KG1 (cell line): ENCODE measurements around the gene TDRD12.
"Not testable (repeated sequence)": the region's sequence is repeated elsewhere in the genome, so short reads cannot be mapped to it uniquely, and the experiment has no call there.

Source experiments
- DNase-seq: peaks from one replicate; lab custom pipeline; 2025; lab: John Stamatoyannopoulos, UW

Gene TDRD12

DNA sequence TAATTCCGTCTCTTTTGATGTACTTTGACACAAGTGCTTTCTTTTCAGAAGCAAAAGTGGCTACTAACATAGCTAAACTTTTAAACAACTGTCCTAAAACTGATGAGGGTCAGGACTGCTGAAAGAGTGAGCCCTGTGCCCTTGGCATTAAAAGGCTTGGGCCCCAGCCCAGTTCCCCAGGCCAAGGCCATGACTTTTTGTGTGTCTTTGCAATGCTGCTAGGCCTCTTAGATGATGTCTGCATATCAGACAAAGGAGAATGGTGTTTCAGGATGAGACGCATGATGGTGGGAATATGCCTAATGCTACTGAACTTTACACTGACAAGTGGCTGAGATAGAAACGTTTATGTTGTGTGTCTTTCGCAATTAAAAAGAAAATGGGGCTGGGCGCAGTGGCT, 112.0 kb downstream of the TDRD12 start:
- DNase-seq: no peak

DNA sequence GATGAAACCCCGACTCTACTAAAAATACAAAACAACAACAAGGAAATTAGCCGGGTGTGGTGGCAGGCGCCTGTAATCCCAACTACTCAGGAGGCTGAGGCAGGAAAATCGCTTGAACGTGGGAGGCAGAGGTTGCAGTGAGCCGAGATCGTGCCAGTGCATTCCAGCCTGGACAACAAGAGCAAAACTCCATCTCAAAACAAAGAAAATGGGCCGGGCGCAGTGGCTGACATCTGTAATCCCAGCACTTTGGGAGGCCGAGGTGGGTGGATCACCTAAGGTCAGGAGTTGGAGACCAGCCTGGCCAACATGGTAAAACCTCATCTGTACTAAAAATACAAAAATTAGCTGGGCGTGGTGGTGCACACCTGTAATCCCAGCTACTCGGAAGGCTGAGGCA, 112.5 kb downstream of the TDRD12 start:
- not testable (repeated sequence) for DNase-seq

DNA sequence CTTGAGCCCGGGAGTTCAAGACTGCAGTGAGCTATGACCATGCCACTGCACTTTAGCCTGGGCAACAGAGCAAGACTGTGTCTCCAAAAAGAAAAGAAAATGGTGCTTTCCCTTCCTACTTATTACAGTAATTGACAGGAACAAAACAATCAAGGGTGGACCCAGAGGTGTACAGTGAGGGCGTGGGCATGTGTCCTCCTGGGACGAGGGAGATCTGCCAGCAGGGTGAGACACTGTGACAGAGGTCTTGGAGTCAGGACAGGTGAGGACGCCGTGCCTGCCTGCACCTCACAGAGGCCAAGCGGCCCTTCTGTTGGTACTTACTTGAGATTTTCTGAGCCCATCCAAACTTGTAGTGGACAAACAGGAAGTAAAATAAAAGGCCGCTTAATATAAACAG, 113.3 kb downstream of the TDRD12 start:
- DNase-seq: not testable (repeated sequence)

DNA sequence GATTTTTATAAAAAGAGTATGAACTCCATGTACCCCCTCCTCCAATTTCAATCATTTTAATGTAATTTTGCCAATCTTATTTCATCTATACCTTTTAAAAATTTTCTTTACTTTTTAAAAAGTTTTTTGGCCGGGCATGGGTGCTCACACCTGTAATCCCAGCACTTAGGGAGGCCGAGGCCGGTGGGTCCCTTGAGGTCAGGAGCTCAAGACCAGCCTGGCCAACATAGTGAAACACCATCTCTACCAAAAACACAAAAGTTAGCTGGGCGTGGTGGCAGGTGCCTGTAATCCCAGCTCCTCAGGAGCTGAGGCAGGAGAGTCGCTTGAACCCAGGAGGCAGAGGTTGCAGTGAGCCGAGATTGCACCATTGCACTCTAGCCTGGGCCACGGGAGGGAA, 113.8 kb downstream of the TDRD12 start:
- DNase-seq: not testable (repeated sequence)

DNA sequence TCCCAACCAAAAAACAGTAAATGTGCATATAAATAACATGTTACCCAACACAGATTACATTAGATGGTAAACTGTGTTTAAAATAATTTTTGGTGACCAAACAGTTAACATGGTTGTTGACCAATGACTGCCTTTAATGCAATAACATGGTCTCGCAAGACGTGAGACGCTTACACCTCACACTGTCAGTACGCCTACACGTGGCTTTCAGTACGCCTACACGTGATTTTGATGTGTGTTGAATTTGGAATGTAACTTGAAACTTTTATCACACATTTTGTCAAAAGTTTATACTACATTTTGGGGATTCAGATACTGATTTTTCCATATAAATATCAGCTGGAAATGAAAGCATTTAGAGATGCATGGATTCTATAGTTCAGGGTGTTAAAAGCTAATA, 118.0 kb downstream of the TDRD12 start:
- no peak for DNase-seq

DNA sequence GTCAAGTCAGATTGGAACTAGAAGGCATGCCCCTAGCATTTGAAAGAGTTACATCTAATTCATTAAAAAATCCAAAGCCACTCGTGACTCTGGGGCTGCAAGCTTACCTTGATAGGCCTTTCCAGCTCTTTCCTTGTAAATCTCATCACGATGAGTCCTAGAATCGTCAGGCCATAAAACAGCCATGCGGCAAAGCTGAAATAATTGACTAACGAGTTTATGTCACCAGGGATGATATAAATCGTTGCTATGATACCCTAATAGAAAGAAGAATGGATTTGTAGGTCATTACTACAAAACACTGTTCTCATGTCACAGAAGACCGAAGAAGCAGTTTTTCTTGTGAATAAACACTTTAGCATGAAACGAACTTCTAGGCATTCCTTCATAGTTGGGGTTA, 122.5 kb downstream of the TDRD12 start:
- no peak for DNase-seq

DNA sequence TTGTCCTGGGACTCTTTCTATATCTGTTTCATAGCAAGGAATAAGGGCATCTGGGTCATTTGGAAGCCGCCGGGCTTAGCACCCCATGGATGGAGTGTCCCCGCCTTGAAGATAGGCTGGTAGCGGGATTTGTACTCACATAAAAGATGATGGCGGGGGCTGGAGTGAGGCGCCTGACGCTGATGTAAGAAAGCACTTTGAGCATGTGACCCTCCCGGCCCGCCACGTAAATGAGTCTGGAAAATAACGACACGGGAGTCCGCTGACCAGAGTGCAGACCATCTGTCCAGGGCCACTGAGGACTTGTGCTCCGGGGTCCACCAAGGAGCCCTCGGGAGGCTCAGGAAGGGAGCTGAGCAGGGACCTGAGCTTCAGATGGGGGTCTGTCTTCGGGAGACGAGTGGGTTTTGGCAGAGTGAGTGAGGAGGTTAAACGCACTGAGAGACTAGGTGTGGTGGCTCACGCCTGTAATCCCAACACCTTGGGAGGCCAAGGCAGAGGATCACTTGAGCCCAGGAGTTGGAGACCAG, 124.2 kb downstream of the TDRD12 start:
- DNase-seq: no peak

DNA sequence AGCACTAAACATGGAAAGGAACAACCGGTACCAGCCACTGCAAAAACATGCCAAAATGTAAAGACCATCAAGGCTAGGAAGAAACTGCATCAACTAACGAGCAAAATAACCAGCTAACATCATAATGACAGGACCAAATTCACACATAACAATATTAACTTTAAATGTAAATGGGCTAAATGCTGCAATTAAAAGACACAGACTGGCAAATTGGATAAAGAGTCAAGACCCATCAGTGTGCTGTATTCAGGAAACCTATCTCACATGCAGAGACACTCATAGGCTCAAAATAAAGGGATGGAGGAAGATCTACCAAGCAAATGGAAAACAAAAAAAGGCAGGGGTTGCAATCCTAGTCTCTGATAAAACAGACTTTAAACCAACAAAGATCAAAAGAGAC, 128.5 kb downstream of the TDRD12 start:
- DNase-seq: not testable (repeated sequence)

DNA sequence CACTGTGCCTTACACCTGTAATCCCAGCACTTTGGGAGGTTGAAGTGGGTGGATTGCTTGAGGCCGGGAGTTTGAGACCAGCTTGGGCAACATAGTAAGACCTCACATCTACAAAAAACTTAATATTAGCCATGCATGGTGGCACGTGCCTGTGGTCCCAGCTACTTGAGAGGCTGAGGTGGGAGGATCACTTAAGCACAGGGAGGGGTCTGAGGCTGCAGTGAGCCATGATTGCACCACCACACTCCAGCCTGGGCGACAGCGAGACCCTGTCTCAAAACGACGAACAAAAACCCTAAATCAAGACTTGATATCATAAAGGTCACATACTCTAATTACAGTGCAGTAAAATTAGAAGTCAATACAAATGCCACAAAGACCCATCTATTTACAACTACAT, 132.6 kb downstream of the TDRD12 start:
- no peak for DNase-seq

DNA sequence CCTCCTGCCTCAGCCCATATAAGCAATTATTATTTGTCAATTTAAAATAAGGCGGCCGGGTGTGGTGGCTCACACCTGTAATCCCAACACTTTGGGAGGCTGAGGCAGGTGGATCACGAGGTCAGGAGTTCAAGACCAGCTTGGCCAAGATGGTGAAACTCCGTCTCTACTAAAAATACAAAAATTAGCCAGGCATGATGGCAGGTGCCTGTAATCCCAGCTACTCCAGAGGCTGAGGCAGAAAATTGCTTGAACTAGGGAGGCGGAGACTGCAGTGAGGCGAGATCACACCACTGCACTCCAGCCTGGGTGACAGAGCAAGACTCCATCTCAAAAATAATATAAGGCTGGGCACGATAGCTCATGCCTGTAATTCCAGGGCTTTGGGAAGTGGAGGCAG, 137.3 kb downstream of the TDRD12 start:
- DNase-seq: not testable (repeated sequence)

DNA sequence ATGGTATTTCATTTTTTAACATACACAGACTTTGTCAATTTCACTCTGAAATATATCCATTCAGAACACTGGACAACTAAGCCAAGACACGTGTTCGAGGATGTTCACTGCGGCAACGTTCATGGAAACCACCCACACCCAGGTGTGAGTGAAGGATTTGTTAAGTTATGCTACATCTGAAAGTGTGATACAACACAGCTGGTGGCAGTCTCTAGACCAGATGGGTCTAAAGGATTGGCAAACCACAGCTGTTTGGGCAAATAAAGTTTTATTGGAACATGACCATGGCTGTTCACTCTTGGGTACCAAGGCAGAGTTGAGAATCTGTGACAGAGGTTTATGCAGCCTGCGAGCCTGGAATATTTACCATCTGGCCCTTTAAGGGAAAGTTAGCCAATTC, 138.0 kb downstream of the TDRD12 start:
- DNase-seq: no peak

DNA sequence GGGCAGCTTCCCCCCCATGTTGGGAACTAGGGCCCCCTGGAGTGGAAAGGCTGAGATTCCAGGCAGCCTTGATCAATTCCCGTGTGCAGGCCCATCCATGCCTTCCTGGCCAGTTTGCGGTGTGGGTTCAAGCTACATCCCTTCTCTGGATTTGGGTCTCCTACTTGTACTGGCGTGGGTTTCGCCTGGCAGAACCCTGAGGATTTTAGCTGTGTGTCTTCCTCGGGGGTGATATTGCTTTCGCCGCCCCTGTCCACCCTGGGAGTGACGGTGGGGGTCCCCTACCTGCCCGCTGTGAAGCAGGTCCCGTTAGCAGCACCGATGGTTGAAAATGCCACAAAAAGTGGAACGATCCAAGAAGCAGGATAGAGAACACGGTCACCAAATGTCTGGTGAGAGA, 138.6 kb downstream of the TDRD12 start:
- DNase-seq: no peak

DNA sequence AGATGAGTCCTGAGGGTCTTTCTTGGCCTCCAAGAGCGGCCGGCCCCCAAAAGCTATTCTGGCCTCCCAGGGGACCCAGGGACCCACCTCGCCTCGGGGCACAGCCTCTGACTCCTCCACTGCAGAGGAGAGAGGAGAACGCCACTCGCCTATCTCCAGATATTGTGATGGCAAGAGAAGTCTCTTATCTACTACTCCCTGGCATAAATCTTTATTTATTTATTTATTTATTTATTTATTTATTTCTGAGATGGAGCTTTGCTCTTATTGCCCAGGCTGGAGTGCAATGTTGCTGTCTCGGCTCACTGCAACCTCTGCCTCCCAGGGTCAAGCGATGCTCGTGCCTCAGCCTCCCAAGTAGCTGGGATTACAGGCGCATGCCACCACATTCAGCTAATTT, 139.0 kb downstream of the TDRD12 start:
- DNase-seq: no peak

DNA sequence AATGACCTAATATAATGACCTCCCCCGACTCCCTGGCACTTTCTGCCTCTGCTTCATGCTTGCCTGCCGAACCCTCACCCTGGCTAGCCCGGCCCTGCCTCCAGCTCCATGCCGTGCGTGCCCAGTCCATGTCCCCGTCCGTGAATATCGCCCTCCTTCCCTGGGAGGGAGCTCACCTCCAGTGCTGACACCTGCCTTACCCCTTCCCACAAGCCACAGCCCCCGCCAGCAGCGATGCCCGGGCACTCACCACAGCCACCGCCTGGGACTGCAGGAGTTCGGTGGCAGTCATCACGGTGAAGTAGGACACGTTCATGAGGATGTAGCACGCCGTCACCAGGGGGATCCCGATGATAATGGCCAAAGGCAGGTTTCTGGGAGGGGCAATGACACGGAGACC, 140.0 kb downstream of the TDRD12 start:
- no peak for DNase-seq

DNA sequence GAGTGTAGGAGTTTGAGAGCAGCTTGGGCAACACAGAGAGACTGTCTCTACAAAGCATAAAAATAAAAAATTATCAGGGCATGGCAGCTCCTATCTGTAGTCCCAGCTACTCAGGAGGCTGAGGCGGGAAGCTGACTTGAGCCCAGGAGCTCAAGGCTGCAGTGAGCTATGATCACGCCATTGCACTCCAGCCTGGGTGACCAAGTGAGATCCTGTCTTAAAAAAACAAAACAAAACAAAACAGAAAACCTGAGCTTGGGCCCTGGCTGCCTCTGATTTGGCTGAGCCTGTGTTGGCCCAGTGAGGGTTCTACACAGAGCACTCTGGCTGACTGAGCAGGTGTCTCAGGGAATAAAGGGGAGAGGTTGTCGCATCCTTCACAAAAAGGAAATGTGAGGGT, 142.0 kb downstream of the TDRD12 start:
- DNase-seq: no peak

DNA sequence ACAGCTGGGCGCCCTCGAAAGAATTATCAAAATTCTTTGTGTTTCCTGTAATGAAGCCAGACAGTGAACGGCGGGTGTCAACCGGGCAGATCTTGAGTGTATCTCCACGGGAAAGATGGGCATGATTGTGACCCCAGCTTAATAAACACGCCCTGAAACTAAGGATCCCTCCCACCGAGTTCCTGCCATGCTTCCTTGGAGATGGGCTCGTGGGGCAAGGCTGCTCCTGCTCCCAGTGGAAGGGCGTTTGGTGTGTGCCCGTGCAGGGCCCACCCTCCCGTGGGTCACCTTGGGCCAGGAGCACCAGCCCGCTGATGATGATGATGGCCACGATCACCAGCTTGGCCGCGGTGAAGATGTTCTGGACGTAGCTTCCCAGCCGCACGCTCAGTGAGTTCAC, 142.6 kb downstream of the TDRD12 start:
- no peak for DNase-seq

DNA sequence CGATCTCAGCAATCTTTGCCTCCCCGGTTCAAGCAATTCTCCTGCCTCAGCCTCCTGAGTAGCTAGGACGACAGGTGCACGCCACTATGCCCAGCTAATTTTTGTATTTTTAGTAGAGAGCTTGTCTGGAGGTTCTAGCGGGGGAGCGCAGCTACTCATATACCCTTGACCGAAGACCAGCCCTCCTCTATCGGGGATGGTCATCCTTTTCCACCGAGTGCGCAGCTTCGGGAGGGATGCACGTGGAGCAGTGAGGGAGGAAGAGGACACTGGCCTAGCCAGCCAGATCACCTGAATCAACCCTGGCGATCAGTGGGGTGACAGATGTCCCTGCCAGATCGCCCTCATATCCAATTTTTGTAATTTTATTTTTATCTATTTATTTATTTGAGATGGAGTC, 143.2 kb downstream of the TDRD12 start:
- no peak for DNase-seq

DNA sequence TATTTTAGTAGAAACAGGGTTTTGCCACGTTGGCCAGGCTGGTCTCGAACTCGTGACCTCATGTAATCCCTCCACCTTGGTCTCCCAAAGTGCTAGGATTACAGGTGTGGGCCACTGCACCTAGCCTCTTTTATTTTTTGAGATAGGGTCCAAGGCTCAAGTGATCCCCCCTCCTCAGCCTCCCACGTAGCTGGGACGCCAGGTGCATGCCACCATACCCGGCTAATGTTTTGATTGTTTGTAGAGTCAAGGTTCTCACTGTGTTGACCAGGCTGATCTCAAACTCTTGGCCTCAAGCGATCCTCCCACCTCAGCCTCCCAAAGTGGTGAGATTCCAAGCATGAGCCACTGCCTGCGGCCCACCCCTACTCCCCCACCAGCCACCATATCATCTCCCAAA, 143.7 kb downstream of the TDRD12 start:
- no peak for DNase-seq

DNA sequence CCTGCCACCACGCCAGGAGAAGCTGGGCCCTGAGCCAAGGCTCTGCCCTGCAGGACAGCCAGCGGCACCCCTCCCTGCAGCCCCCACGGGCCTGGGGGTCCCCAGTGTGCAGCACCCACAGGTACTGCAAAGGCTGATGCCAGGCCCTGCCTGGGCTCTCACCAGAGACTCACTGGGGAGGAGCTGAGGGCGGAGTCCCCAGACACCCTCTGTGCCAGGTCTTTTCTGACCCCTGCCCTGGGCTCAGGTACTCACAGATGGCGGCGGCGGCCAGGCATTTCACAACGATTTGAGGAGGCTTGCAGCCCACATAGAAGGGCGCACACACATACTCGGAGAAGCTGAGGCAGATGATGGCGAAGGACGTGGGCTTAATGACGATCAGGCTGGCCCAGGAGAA, 144.3 kb downstream of the TDRD12 start:
- DNase-seq: no peak

DNA sequence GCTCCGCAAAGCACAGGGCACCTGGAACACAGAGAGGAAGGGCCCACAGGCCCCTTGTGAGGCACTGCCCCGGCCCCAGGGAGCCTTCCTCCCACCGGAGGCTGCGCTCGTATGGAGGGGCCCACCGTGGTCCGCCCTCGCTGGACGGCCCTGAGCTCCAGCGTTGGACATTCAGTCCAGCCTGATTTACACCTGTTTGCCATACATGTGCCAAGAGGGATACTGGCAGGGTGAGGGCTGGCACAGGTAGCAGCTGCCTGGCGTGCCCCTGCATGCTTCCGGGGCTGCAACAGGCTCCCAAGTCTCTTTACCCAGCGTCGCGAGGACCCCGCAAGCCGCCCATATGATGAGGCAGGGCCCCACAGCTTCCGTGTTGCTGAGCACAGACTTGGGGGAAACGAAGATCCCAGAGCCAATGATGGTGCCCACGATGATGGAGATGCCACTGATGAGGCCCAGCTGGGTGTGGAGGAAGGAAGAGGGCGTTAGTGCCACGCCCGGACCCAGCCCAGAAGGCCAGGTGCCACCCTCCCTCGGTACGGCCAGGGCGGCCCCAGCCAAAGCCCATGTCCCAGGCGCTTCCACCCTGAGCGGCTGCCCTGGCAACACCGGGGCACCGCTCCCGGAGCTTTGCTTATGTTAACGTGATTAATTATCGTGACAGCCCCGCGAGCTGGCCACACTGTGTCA, 144.9 kb downstream of the TDRD12 start:
- no peak for DNase-seq

DNA sequence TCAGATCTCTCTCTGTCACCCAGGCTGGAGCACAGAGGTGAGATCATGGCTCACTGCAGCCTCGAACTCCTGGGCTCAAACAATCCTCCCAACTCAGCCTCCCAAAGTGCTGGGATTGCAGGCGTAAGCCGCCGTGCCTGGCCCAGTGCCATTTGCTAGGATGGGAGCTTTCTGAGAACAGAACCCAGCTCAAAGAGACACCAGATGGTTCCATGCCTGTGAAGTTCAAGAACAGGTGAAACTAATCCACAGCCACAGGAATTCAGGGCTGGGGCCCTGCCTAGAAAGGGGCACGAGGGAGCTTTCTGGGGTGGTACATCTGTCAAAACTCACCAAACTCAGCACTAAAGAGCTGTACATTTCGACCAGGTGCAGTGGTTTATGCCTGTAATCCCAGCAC, 145.8 kb downstream of the TDRD12 start:
- DNase-seq: no peak

DNA sequence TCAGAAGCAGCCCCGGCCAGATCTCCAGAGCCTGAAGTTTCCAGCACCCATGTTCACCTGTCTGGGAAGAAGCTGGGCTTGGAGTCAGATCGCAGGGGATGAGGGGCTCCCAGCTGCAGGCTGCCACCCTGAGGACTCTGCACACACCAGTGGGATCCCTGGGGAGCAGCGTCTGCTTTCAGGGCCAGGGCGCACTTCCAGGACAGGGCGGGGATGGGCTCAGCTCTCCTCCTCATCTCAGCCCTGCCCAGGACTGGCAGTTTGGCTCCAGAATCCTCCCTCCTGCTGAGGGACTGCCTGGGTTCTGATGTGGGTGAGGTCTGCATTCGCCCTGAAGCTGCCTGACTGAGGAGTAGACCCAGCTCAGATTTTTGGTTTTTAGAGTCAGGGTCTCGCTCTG, 146.5 kb downstream of the TDRD12 start:
- no peak for DNase-seq

DNA sequence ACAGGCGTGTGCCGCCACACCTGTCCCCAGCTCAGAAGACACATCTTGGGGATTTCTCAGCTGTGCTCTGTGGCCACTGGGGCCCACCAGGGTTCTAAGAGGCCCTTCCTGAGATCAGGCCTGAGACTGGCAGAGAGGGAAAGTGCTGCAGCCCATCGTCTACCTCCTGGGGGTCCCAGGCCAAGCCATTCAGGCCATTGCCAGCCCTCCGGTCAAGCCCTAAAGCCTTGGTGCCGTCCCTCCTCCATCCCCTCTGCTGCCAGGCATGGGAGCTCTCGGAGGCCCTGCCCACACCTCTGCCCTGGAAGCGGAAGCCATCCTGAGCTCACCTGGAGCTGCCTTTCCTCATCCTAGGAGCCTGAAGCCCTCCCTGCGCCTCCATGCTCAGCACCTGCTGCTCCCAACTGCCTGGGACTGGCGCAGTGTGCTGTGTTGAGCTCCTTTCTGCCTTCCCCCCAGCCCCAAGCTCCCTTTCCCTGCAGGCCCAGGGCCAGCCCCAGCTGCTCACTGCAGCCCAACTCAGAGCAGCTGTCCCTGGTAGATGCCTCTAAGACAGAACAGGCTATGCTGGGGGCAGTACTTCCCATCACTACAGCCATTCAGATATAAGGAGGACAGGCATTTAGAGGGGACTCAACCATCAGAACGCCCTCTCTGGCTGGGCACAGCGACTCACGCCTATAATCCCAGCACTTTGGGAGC, 147.1 kb downstream of the TDRD12 start:
- no peak for DNase-seq

DNA sequence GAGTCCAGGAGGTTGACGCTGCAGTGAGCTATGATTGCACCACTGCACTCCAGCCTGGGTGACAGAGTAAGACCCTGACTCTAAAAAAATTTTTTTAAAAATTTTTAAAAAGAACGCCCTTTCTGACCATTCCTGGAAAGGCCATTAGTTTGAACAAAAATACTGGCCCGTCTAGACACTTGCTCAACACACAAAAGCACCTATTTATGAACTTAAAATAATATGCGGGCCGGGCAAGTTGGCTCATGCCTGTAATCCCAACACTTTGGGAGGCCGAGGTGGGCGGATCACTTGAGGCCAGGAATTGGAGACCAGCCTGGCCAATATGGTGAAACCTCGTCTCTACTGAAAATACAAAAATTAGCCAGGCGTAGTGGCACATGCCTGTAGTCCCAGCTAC, 147.9 kb downstream of the TDRD12 start:
- not testable (repeated sequence) for DNase-seq
